Thoracic aorta (tissue), 2 donors: Measurements from ENCODE around the gene PDZRN3. TPM values are rescaled to one million over a fixed set of nuclear protein-coding genes. Genes with fewer than 3 reads are reported as not detected.

Source experiments
- ATAC-seq: fragments of 150-250 bp; one replicate; pipeline ENCODE4 v1.8.0; 2017; ENCODE audit warnings: low read depth; ENCODE audit not compliant: insufficient number of reproducible peaks, low FRiP score
- DNase-seq: peaks from one replicate; pipeline ENCODE4 v3.0.0-alpha.2; 2020; ENCODE audit warnings: low spot score
- H3K27ac ChIP-seq, 2 donors: fragments of 200-600 bp; sonication (generic); 1 replicate in 1 of 2; 2 replicates in 1 of 2; pipeline ENCODE4 v1.5.1; 2016; ENCODE audit warnings: mild to moderate bottlenecking in 2 of 2, moderate library complexity in 2 of 2
- H3K27me3 ChIP-seq: fragments of 200-600 bp; sonication (generic); replicated peaks from 2 replicates; pipeline ENCODE4 v1.6.0; 2016; ENCODE audit warnings: mild to moderate bottlenecking; ENCODE audit not compliant: insufficient read depth
- H3K36me3 ChIP-seq: fragments of 200-600 bp; sonication (generic); one replicate; pipeline ENCODE4 v1.5.1; 2016
- H3K4me1 ChIP-seq, 2 donors: fragments of 200-600 bp; sonication (generic); 1 replicate in 1 of 2; 2 replicates in 1 of 2; pipeline versions ENCODE4 v1.5.1 to v1.6.0; 2016; ENCODE audit warnings: low read depth in 2 of 2, mild to moderate bottlenecking in 1 of 2; ENCODE audit not compliant: control insufficient read depth in 1 of 2
- H3K4me3 ChIP-seq: fragments of 200-600 bp; sonication (generic); 2 replicates; pipeline ENCODE4 v1.5.1; 2016; ENCODE audit warnings: mild to moderate bottlenecking
- H3K9me3 ChIP-seq: fragments of 200-600 bp; sonication (generic); 2 replicates; pipeline ENCODE4 v1.5.1; 2016
- CTCF ChIP-seq: fragments of 200-600 bp; sonication (generic); IDR thresholded peaks from one replicate; pipeline ENCODE4 v1.5.1; 2019; ENCODE audit warnings: antibody characterized with exemption
- total RNA-seq, 2 donors: library from RNA; depleted of rRNA; stranded (reverse); fragments of >200 nt; gene quantifications; one replicate each; pipeline versions ENCODE4 v1.1.0 to v1.2.3, GENCODE V29; 2016

Gene PDZRN3
- total RNA-seq, 2 donors from 2014 or later = 140 to 166 TPM

- H3K27ac ChIP-seq = no peak overlapping the region
- no peaks in the 10 kb centered on the region for H3K27me3 ChIP-seq
- DNase-seq (no peak), ATAC-seq (no peak)
- no peaks in the 10 kb centered on the region for H3K36me3 ChIP-seq
- H3K9me3 ChIP-seq = no peaks in the 10 kb centered on the region
- no peak overlapping the region for H3K4me3 ChIP-seq
- peaks cover 0 to 3% of the 10 kb centered on the region in 2 donors for H3K4me1 ChIP-seq
- no peak for TF ChIP-seq CTCF
Observed at GRCh38 chr3:73652896-73653295, 28.2 kb upstream of the PDZRN3 start.

- H3K36me3 ChIP-seq = no peaks in the 10 kb centered on the region
- H3K4me3 ChIP-seq = no peak overlapping the region
- peak overlapping the region; percentile 39 to 79 for H3K27ac ChIP-seq
- H3K4me1 ChIP-seq = peaks cover 3 to 16% of the 10 kb centered on the region in 2 donors
- H3K27me3 ChIP-seq = no peaks in the 10 kb centered on the region
- ATAC-seq = no peak
- no peaks in the 10 kb centered on the region for H3K9me3 ChIP-seq
- no peak for TF ChIP-seq CTCF
- DNase-seq = no peak
Observed at GRCh38 chr3:73637042-73637441, 12.3 kb upstream of the PDZRN3 start.

- H3K4me1 ChIP-seq = peaks cover 3 to 16% of the 10 kb centered on the region in 2 donors
- no peak for TF ChIP-seq CTCF
- no peaks in the 10 kb centered on the region for H3K27me3 ChIP-seq
- no peaks in the 10 kb centered on the region for H3K36me3 ChIP-seq
- H3K9me3 ChIP-seq = no peaks in the 10 kb centered on the region
- ATAC-seq (no peak), DNase-seq (no peak)
- H3K27ac ChIP-seq = no peak overlapping the region
- H3K4me3 ChIP-seq = no peak overlapping the region
Observed at GRCh38 chr3:73635254-73635653, 10.5 kb upstream of the PDZRN3 start.

GRCh38 chr3:73633916-73634344 lies 9.2 kb upstream of the PDZRN3 start:
- H3K36me3 ChIP-seq = no peaks in the 10 kb centered on the region
- no peak for ATAC-seq
- TF ChIP-seq CTCF = no peak
- no peak for DNase-seq
- no peak overlapping the region for H3K4me3 ChIP-seq
- H3K27me3 ChIP-seq = no peaks in the 10 kb centered on the region
- no peaks in the 10 kb centered on the region for H3K9me3 ChIP-seq
- peaks cover 3 to 16% of the 10 kb centered on the region in 2 donors for H3K4me1 ChIP-seq
- H3K27ac ChIP-seq = no peak overlapping the region

- no peak for ATAC-seq
- H3K9me3 ChIP-seq = no peaks in the 10 kb centered on the region
- no peaks in the 10 kb centered on the region for H3K27me3 ChIP-seq
- DNase-seq = no peak
- no peak for TF ChIP-seq CTCF
- no peaks in the 10 kb centered on the region for H3K36me3 ChIP-seq
- H3K4me1 ChIP-seq = peaks cover 3 to 15% of the 10 kb centered on the region in 2 donors
- no peak overlapping the region for H3K27ac ChIP-seq
- H3K4me3 ChIP-seq = no peak overlapping the region
Observed at GRCh38 chr3:73633453-73633852, 8.7 kb upstream of the PDZRN3 start.
